DMS153 treated with DMSO at 0.1 percent for 48 hours (cell line): ENCODE measurements around the gene MZT2A.
"Not testable (repeated sequence)": the region's sequence is repeated elsewhere in the genome, so short reads cannot be mapped to it uniquely, and the experiment has no call there.

Source experiments
- DNase-seq: peaks from one replicate; lab custom pipeline; 2025; ENCODE audit not compliant: unreplicated experiment; lab: John Stamatoyannopoulos, UW

MZT2A gene

DNA sequence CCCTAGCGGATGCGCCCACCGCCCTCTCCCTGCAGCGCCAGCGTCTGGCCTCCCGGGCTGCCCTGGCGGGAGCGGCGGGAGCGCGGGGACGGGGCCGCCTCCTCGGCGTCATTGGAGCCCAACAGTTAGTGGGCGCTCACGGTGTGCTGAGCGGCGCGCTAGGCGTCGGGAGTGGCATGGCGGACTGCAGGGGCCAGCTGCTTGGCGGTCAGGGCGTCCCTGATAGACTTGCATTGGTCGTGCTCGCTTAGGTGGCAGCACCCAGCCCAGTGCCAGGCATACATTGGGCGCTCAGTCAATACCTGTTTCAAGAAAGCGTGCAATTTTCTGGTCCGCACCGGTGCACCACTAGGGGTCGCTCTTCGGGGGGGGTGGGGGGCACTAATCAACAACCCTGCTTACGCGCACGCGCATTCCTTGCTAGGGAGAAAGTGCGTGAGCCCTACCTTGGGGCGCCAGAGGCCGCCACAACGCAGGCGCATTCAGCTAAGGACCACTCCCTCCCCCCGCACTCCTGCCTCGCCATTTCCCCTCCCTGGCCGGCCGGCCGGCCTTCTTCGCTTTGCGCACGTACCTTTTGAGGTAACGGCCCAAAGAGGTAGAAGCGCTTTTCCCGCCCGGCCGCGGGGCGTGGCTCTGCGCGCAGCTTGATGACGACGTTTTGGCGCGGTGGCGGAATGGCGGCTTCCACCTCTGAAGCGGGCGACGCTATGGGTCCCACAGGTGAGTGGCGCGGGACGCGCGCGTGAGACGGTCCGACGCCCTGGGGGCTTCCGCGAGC lies 411 bp upstream of the MZT2A start:
- peak; percentile 80 for DNase-seq

DNA sequence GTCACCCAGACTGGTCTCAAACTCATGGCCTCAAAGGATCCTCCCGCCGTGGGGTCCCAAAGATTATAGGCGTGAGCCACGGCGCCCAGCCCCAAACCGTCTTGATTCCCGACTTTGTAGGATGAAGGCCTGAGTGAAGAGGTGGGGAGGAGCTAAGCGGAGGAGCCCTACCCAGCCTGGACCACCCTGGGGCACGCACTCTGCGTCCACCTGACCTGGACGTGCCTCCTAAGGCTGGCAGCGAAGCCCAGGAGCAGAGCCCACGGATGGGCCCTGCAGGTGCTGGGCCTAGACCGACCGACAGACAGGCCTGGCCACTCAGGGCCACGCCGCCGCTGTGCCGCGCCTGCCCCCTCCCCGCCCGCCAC lies 744 bp downstream of the MZT2A start:
- DNase-seq, result not testable (repeated sequence)

DNA sequence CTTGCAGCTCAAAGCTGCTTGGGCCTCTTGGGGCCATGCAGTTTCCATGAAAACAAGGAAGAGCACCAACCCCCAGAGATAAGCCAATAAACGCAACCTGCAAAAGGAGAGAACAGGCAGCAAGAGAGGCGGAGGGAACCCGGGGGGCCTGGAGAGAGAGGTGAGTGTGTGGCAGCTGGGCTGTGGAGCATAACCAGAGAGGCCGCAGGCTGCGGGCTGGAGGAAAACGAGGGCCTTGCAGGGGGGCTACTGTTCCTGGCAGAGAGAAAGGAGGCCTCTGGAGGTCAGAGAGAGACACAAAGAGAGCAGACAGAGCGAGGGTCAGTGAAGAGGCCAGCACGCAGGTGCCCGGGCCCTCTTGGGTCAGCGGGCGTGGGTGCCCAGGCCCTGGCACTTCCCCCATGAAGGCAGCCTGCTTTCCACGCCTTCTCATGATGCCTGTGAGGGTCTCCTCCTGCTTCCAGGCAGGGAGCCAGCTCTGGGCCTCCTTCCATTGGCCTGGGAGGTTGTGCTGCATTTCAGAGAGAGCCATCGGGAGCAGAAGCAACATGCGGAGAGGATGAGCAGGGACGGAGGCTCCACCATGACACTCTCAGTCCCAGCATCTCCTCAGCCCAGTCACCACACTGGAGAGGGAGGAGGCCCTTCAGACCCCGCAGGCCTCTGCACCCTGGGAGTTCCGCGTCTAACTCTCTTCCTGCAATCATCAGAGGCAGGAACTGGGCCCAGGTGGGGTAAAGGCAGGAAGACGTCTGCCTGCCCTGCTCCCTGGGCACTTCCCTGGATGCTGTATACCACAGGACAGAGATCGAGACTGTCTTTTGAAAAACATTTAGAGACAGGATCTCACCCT lies 1.4 kb downstream of the MZT2A start:
- DNase-seq, result not testable (repeated sequence)

DNA sequence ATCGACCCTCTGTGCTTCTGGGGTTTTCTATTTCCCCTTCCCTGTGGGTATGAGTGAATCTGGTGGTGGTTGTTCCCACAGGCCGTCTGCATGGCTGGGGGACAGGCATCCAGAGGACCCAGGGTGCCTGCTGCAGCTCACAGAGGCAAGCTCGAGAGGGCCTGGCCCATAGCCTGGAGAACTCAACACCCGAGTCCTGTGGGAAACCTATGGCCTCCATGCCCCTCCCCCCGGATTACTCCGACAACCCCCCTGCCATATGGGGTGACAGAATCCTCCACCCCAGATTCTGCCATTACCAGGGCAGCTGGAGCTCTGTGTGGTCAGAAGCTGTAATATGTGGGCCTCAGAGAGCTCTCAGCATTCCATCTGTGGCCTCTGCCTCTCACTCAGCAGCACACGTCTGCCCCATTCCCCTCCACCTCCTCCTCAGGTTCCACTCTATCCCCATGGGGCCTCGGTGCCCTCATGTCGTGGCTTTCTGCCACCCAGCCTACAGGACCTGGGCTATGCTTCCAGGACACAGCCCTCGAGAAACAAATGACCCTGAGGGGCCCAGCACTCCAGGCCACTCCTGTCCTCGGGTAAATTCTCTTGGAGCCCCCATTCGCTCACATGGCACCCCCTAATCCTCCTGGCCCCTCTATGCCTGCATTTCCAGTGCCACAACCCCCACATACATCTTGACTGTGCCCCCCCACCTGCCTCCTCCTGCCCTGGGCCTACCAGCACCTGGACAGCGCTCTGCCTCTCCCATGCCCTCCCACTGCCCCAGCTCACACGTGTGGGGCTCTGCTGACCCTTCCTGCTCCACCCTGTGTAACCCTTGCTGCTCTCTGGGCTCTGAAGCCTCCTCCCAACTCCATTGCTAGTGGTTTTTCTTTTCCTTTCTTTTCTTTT lies 3.6 kb downstream of the MZT2A start:
- DNase-seq, result no peak

DNA sequence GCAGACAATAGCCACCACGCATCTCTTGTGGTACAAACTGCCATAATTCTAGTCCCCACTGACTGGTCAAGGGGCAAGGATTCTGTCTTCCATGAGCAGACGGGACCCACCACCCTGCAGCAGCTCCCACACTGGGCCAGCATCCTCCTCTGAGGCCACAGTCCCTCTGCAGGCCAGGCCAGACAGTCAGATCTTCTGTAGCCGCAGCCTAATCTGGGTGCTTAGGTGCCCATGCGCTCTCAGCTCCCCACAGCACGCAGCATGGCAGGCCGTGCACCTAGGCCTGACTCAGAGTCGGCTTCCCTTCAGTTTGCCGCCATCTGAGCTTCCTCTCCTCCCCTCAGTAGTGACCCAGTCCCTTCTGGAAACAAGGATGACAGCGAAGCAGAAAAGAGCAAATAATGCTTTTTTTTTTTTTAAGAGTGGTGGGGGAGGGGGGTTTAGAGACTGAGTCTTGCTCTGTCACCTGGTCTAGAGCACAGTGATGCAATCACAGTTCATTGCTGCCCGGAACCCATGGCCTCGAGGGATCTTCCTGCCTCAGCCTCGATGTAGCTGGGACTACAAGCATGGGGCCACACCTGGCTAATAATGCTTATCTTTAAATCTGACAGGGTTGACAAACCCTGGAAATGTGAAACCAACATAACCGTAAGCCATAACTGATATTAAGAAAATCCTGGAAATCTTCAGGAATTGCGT lies 5.8 kb downstream of the MZT2A start:
- DNase-seq, result not testable (repeated sequence)

DNA sequence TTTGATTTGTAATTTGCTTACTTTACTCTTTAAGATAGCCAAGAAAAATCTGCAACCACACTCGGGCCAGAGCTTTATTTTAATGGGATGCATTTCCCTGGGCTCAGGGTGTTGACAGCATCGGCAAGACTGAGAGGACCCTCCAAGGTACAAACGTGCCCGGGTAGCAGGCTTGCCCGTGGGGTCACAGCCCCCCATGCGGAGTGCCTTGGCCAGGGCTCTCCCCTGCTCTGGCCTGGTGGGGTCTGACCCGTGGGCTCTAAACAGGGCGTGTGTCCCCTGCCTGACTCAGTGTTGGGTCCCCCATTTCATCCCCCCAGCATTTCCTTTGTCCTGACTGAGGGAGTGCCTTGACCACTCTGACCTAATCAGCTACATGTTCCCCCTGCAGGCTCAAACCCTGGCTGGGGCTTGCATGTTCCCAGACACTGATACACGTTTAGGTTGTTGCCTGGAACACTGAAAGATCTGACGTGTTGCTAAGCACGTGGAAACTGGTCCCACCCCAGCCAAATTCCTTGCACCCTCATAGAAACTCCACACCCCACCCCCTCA lies 7.2 kb downstream of the MZT2A start:
- not testable (repeated sequence) for DNase-seq

DNA sequence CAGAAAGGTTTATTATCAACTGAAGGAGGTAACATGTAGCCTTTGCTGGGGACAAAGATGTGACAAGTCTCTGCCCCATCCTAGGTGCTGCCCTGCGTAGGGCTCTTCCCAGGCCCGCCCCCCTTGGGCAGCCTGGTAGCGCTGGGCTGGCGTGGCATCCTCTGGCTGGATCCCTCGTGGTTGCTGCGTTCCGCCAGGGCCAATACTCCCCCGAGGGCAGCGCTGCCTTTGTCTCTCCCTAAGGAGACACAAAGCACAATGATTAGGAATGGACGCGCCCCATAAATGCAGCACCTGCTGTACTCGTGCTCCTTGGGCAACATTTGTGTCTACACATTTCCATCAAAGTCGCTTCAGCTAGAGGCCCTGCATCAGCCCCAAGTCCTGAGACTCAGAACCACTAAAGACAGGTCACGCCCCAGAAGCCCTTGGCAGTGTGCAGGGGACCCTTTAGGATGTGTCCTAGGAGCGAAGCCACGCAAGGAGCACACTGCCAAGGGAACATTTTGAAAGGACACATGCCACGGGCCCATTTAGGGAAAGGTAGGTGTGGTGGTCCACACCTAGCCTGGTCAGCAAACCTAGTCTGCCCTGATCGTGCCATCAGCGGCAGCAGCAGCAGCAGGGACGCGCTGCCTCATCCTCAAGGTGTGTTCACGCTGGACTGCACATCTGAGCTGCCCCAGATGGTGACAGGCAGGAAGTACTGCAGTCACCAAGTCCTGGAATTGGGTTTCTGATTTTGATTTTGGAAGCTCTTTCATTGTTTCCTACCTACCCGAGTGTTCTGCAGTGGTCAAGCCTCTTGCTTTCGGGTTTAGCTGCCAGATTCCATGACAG lies 8.0 kb downstream of the MZT2A start:
- DNase-seq, result not testable (repeated sequence)

DNA sequence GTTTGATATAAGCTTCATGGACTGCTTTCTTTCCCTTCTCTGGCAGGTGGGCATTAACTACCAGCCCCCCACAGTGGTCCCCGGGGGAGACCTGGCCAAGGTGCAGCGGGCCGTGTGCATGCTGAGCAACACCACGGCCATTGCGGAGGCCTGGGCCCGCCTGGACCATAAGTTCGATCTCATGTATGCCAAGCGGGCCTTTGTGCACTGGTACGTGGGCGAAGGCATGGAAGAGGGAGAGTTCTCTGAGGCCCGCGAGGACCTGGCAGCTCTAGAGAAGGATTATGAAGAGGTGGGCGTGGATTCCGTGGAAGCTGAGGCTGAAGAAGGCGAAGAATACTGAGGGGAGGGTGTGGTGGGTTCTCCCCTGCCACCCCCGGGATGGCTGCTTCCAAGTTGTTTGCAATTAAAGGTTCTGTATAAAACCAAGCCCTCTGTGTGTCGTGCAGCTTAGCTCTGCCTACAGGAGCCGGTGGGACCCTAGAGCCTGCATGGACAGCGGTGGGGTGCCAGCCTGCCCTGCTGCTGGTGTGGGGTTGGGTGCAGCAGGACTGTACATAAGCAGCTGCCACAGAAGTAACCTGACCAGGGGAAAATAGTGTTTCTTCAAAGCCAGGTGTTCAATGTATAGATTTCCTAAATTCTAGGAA lies 9.6 kb downstream of the MZT2A start:
- DNase-seq, result not testable (repeated sequence)

DNA sequence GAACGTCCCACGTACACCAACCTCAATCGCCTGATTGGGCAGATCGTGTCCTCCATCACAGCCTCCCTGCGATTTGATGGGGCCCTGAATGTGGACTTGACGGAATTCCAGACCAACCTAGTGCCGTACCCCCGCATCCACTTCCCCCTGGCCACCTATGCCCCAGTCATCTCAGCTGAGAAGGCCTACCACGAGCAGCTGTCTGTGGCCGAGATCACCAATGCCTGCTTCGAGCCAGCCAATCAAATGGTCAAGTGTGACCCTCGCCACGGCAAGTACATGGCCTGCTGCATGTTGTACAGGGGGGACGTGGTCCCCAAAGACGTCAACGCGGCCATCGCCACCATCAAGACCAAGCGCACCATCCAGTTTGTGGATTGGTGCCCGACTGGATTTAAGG lies 11.8 kb downstream of the MZT2A start:
- not testable (repeated sequence) for DNase-seq

DNA sequence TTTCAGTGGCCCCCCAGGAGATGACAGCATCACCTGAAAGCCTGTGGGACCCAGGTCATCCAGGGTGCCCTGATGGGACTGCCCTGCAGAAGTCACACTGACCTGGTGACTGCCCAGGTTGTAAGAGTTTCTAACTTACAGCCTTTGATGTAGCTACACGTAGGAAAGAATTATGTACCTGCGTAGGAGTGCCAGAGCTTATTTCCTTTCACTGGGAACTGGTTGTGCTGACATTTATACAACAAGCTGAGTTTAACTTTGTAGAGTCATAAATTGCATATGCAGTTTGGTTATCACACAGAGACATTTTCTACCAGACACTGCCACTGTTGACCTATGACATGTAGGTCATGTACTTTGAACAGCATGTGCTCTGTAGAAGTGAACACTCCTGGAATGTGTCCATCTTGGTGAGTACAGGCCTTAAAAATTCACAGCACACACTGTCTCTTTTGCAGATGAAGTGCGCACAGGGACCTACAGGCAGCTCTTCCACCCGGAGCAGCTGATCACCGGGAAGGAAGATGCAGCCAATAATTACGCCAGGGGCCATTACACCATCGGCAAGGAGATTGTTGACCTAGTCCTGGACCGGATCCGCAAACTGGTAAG lies 13.2 kb downstream of the MZT2A start:
- not testable (repeated sequence) for DNase-seq

DNA sequence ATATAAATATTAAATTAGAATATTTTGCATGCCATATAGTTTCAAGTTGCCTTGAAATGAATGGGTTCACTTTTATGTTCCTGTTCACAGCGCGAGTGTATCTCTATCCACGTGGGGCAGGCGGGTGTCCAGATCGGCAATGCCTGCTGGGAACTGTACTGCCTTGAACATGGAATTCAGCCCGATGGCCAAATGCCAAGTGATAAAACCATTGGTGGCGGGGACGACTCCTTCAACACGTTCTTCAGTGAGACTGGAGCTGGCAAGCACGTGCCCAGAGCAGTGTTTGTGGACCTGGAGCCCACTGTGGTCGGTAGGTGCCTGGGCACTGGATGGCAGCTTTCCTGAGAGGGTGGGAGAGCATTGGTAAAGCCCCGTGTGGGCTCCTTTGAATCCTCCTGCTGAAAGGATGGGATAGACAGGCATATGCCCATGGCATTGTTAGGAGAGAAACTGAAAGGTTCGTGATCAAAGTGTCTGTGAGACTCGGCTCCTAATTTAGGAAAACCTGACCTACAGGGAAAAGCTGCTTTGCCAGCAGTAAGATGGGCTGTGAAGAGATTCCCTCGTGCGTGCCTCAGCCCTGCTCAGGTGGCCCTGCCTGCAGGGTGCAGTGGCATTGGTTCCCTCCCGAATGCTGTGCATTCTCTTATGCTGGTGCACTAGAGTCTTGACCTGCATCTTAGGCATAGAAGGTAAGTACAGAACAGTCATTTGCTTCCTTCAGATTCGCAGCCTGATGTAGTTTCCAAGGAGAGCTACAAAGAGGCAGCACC lies 13.9 kb downstream of the MZT2A start:
- not testable (repeated sequence) for DNase-seq

DNA sequence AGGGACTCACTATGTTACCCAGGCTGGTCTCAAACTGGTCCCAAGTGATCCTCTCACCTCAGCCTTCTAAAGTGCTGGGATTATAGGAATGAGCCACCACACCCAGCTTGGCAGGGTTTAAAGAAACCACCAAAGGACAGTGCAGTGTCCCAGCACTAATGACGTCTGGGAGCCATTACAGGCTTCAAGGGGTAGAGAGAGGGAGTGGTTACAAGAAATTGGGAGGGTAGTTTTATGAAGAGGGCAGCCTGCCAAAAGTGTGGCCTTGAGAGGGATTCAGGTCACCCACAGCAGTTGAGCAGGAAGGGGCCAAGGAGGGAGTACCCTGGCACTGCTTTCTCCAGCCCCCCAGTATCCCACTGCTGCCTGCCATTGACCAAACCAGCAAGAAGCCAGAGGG lies 15.0 kb downstream of the MZT2A start:
- not testable (repeated sequence) for DNase-seq

DNA sequence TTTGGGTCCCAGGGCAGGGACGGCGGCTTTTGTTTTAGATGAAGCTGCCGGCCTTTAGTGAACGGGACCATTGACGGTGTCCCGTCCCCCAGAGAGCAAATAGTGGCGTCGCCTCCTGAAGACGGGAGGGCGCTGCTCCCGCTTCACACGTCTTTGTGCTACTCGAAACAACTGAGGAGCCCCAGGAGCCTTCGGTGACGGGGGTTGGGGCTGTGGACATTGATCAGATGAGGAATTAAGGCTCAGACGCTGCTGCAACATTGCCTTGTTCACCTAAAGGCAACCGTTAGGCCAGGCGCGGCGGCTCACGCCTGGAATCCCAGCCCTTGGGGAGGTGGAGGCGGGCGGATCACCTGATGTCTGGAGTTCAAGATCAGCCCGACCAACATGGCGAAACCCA lies 15.8 kb downstream of the MZT2A start:
- DNase-seq, result not testable (repeated sequence)

DNA sequence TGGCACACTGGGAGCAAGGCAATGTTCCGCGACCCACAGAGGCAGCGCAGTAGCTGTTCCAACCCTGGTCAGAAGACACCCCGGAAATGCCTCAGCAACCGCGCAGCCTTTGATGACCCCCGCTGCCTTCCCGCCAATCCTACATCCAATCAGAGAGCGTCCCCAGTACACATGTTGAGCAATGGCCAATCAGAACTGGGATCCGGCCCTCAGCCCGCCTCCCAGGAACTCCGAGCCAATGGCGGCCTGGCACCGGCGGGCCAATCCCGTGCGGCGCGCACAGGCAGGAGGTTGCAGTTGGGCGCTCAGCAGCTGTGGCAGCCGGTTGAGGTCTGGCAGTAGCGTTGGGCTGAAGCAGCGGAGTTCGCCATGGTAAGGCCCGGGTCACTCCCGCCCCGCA lies 16.4 kb downstream of the MZT2A start, which contains the start of gene TUBA3D:
TSS of gene TUBA3D (plus strand) at position 289 of the 400 bp plus-strand sequence. CDS start at position 370, 81 bp downstream.
- no peak for DNase-seq

DNA sequence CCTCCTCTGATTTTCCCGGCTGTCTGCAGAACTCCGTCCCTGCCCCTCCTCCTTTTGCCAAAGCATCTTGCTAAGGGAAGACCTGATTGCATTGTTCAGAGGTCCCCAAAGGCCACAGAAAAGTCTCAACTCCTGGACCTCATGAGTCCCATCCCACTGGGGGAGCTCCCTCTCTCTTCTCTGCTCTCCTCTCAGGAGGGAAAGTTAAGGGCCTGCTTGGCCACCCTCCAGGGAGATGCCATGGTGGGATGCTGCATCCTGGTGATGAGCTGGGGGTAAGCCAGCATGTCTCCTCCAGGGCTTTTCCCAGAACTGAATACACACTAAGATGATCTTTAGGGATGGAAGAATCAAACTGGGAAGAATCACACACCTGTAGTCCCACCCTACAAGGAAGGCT lies 18.9 kb downstream of the MZT2A start:
- not testable (repeated sequence) for DNase-seq

DNA sequence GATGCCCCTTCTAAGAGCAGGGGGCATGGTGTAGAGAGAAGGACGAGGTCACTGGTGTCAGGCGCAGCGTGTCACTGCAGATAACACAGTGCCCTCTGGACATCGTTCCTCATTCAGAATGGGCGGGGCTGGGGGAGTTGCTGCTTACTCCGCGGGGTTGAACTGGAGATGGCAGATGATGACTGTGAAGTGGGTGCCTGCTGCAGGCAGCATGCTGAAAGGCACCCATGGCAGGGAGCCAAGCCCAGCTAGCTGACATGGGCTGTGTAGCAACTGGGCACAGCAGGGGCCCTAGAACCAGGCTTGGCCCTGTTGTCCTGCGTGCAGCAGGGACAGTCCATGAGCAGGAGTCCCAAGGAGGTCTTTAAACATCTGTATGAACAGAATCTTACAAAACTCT lies 20.6 kb downstream of the MZT2A start:
- not testable (repeated sequence) for DNase-seq

DNA sequence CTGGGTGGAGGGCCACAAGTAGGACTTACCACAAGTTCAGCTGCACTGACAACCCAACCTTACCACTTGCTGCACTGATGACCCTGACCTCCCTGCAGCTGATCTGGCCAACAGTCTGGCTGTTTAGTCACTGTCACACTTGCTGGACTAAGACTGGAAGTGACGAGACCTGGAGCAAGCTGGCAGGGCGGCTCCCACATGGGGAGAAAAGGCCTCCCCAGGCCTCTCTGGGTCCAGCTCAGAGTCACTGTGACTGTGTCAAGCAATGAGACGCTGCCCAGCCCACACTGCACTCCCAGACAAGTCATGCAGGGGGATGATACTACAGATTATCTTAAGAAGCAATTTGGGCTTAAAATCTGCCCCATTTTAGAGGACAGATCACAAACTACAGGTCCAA lies 21.3 kb downstream of the MZT2A start:
- DNase-seq, result not testable (repeated sequence)
